DOHH2 (cell line): ENCODE data around the gene IGF2BP3.

ENCODE experiments used
- H3F3A ChIP-seq: fragments of 200-600 bp; sonication (generic), shearing (Covaris generic); 2 replicates; pipeline ENCODE4 v1.6.0; 2016; ENCODE audit warnings: antibody characterized with exemption, mild to moderate bottlenecking; ENCODE audit not compliant: control insufficient read depth, insufficient read depth
- H3K27ac ChIP-seq: fragments of 200-600 bp; sonication (generic); 2 replicates; pipeline ENCODE4 v1.5.1; 2014; ENCODE audit warnings: low read depth, mild to moderate bottlenecking, low read length, moderate library complexity
- H3K27me3 ChIP-seq: fragments of 200-600 bp; sonication (generic); 2 replicates; pipeline ENCODE4 v1.6.1; 2014; ENCODE audit warnings: mild to moderate bottlenecking, low read length, mixed read lengths; ENCODE audit not compliant: control insufficient read depth
- H3K36me3 ChIP-seq: fragments of 200-600 bp; sonication (generic); 2 replicates; pipeline ENCODE4 v1.6.1; 2014; ENCODE audit warnings: mild to moderate bottlenecking, low read length, moderate library complexity, mixed read lengths; ENCODE audit not compliant: control insufficient read depth
- H3K4me1 ChIP-seq: fragments of 200-600 bp; sonication (generic); 2 replicates; pipeline ENCODE4 v1.6.1; 2014; ENCODE audit warnings: mild to moderate bottlenecking, low read length, mixed read lengths; ENCODE audit not compliant: control insufficient read depth
- H3K4me2 ChIP-seq: fragments of 200-600 bp; sonication (generic); 2 replicates; pipeline ENCODE4 v1.6.0; 2014; ENCODE audit warnings: mild to moderate bottlenecking, low read length, moderate library complexity
- H3K4me3 ChIP-seq: fragments of 200-600 bp; sonication (generic); 2 replicates; pipeline ENCODE4 v1.5.1; 2014; ENCODE audit warnings: mild to moderate bottlenecking, low read length, mixed read lengths
- H3K79me2 ChIP-seq: fragments of 200-600 bp; sonication (generic); 2 replicates; pipeline ENCODE4 v1.6.1; 2014; ENCODE audit warnings: mild to moderate bottlenecking, low read length, mixed read lengths; ENCODE audit not compliant: control insufficient read depth
- H3K9me2 ChIP-seq: fragments of 200-600 bp; sonication (generic); replicated peaks from 2 replicates; pipeline ENCODE4 v1.6.1; 2014; ENCODE audit warnings: mild to moderate bottlenecking, low read length, mixed read lengths; ENCODE audit not compliant: control insufficient read depth
- H3K9me3 ChIP-seq: fragments of 200-600 bp; sonication (generic); 2 replicates; pipeline ENCODE4 v1.6.1; 2014; ENCODE audit warnings: antibody characterized with exemption, low read length, mixed read lengths; ENCODE audit not compliant: control insufficient read depth, insufficient read depth
- H4K20me1 ChIP-seq: fragments of 200-600 bp; sonication (generic); 2 replicates; pipeline ENCODE4 v1.6.0; 2014; ENCODE audit warnings: low read depth, mild to moderate bottlenecking, antibody characterized with exemption, low read length, moderate library complexity; ENCODE audit not compliant: control insufficient read depth, insufficient read depth
- CTCF ChIP-seq: fragments of 200-600 bp; sonication (generic); IDR thresholded peaks from one replicate; pipeline ENCODE4 v1.5.1; 2014; ENCODE audit warnings: antibody characterized with exemption, mild to moderate bottlenecking, low read depth, low read length; ENCODE audit not compliant: poor library complexity, severe bottlenecking
- EZH2phosphoT487 ChIP-seq: fragments of 200-600 bp; sonication (generic); IDR thresholded peaks from 2 replicates; pipeline ENCODE4 v1.6.1; 2017; ENCODE audit warnings: borderline replicate concordance, mild to moderate bottlenecking, antibody characterized with exemption, low read length, moderate library complexity, mixed read lengths

The IGF2BP3 gene

DNA sequence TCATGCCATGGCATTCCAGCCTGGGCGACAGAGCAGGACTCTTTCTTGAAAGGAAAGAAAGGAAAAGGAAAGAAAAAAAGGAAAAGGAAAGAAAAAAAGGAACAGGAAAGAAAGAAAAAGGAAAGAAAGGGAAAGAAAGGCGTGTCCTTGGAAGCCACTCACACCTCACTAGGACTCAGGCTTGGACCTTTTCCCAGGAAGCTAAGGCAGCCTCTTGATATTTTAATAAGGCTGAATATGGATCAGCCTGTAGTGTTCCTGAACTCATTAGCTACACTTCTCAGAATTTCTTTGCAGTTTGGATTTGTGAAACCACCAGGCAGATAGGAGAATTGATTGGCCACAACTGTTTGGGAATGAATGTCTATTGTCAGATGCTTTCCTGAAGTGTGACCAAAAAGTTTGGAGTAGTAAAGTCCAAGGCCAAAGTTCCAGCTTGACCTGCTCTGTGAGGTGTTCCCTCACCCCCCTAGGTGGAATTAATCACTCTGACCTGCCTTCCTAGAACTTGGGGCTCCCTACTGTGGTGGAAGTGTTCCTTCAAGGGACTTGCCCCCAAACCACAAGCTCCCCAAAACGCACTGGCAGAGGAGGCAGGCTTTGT is 178.2 kb downstream of the IGF2BP3 start:
- Histone ChIP-seq H3K27ac (no peak overlapping the region), H3K4me1 (peaks cover 12% of the 10 kb centered on the region), H3K27me3 (no peaks in the 10 kb centered on the region), H3F3A (no peaks in the 10 kb centered on the region), H3K79me2 (no peaks in the 10 kb centered on the region), H4K20me1 (no peaks in the 10 kb centered on the region), H3K4me3 (no peak overlapping the region), H3K9me2 (no peaks in the 10 kb centered on the region), H3K9me3 (no peaks in the 10 kb centered on the region), H3K36me3 (no peaks in the 10 kb centered on the region), H3K4me2 (no peak overlapping the region)
- no peak for TF ChIP-seq EZH2phosphoT487

DNA sequence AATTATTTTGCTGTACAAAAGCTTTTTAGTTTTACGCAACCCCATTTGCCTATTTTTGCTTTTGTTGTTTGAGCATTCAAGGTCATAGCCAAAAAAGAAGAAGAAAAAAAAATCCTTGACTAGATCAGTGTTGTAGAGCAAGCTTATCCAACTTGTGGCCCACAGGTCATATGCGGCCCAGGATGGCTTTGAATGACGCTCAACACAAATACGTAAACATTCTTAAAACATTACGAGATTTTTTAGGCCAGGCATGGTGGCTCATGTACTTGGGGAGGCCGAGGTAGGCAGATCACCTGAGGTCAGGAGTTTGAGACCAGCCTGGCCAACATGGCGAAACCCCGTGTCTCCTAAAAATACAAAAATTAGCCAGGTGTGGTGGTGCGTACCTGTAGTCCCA is 179.3 kb downstream of the IGF2BP3 start:
- Histone ChIP-seq H3K4me3 (no peak overlapping the region), H3K4me1 (peaks cover 12% of the 10 kb centered on the region), H3K9me3 (no peaks in the 10 kb centered on the region), H4K20me1 (no peaks in the 10 kb centered on the region), H3F3A (no peaks in the 10 kb centered on the region), H3K36me3 (no peaks in the 10 kb centered on the region), H3K27me3 (no peaks in the 10 kb centered on the region), H3K27ac (no peak overlapping the region), H3K9me2 (no peaks in the 10 kb centered on the region), H3K4me2 (no peak overlapping the region), H3K79me2 (no peaks in the 10 kb centered on the region)
- TF ChIP-seq CTCF (no peak), EZH2phosphoT487 (no peak)

GRCh38 chr7:23287612-23288011 is 182.7 kb downstream of the IGF2BP3 start:
- Histone ChIP-seq H3K4me2 (no peak overlapping the region), H3K9me3 (no peaks in the 10 kb centered on the region), H3K4me1 (peaks cover 12% of the 10 kb centered on the region), H3K36me3 (no peaks in the 10 kb centered on the region), H3F3A (0 out of 2 replicates have a peak, but pooled peaks cover 3% of the 10 kb centered on the region), H4K20me1 (no peaks in the 10 kb centered on the region), H3K27ac (no peak overlapping the region), H3K79me2 (no peaks in the 10 kb centered on the region), H3K27me3 (no peaks in the 10 kb centered on the region), H3K9me2 (no peaks in the 10 kb centered on the region), H3K4me3 (no peak overlapping the region)
- TF ChIP-seq CTCF (no peak), EZH2phosphoT487 (no peak)

DNA sequence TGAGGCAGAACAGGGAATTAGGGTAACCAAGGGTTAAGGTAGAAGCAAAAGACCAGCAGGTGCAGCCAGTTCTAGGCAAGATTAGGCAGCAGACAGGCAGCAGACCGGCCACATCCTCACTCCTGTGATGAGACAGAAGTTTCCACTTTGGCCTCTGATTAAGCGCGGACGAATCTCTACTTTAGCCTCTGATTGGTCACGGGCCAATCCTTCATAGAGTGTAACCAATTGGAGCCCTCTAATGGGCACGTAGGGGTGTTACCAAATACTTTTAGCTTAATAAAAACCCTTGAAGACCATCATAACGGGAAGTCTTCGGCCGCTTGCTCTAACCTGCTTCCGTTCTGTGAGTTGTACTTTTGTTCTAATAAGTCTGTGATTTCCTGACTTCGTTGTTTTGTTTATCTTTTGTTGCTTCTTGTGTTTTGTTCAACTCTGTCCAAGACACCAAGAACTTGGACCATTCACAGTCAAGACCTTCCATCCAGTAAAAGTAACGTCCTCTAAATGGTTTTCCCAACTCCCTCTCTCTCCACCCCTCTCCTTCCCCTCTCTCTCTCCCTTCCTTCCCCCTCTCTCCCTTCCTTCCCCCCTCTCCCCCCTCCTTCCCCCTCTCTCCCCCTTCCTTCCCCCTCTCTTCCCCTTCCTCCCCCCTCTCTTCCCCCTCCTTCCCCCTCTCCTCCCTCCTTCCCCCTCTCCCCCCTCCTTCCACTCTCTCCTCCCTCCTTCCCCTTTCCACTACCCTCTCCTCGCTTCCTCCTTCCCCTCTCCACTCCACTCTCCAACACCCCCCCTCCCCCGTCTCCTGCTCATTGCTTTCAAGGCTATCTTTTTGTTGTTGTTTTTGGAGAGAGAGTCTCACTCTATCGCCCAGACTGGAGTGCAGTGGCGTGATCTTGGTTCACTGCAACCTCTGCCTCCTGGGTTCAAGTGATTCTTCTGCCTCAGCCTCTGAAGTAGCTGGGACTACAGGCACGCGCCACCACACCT is 184.3 kb downstream of the IGF2BP3 start:
- no peaks in the 10 kb centered on the region for H3K79me2 ChIP-seq
- H3K4me3 ChIP-seq, result no peak overlapping the region
- H3F3A ChIP-seq, result 0 out of 2 replicates have a peak, but pooled peaks cover 3% of the 10 kb centered on the region
- H3K27me3 ChIP-seq, result no peaks in the 10 kb centered on the region
- H3K9me3 ChIP-seq, result no peaks in the 10 kb centered on the region
- no peaks in the 10 kb centered on the region for H4K20me1 ChIP-seq
- H3K4me1 ChIP-seq, result peaks cover 12% of the 10 kb centered on the region
- TF ChIP-seq CTCF, result no peak
- no peak for TF ChIP-seq EZH2phosphoT487
- no peaks in the 10 kb centered on the region for H3K36me3 ChIP-seq
- H3K9me2 ChIP-seq, result no peaks in the 10 kb centered on the region
- H3K27ac ChIP-seq, result no peak overlapping the region
- no peak overlapping the region for H3K4me2 ChIP-seq
